Stimulated activated CD4-positive, alpha-beta T cell treated with anti-CD3 and anti-CD28 coated beads, Interleukin-15, amount 100 ng/mL, for 1 hour (primary cell): Measurements from ENCODE around the gene CAMKMT.

Source experiments
- DNase-seq, 2 donors: peaks; one replicate each; pipeline ENCODE4 v3.0.0-alpha.2; 2020; ENCODE audit warnings: low read depth in 1 of 2, low spot score in 1 of 2

Gene CAMKMT

GRCh38 chr2:44361330-44362206 is at the start of gene CAMKMT, which contains the start of gene PREPL:
Gene CAMKMT, plus strand, starts transcription at chr2:44361947.
Gene PREPL, minus strand, starts transcription at chr2:44361494. Its CDS starts 15,152 bp downstream, at chr2:44346342.
- peak; percentile 96 for DNase-seq

- no peak for DNase-seq
These were observed 47.4 kb upstream of the CAMKMT start for GRCh38 chr2:44314362-44314761.

GRCh38 chr2:44315945-44316344 is 45.8 kb upstream of the CAMKMT start:
- DNase-seq: no peak

DNA sequence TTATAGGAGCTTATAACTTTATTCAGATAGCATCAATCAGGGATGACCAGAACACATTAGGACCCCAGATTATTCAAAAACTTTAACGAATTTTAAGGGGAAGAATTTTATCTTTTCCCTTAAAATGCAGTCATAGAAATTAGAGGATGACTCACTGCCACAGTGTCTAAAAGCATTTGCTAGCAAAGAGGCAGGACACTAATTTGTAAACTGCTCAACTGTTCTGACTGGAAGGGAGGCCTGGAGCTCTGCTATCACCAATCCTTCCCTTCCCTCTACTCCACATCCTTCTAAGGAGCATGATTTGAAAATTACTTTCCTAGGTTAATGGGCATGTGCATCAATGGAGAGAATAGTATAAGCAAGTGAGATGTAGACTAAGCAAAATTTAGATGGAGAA is 40.9 kb upstream of the CAMKMT start:
- no peak for DNase-seq

- DNase-seq: no peak
These were observed 40.4 kb upstream of the CAMKMT start for GRCh38 chr2:44321360-44321759.

- no peak for DNase-seq
These were observed 36.7 kb upstream of the CAMKMT start for GRCh38 chr2:44324971-44325426.

GRCh38 chr2:44325897-44326296 is 35.9 kb upstream of the CAMKMT start:
- DNase-seq: no peak

DNA sequence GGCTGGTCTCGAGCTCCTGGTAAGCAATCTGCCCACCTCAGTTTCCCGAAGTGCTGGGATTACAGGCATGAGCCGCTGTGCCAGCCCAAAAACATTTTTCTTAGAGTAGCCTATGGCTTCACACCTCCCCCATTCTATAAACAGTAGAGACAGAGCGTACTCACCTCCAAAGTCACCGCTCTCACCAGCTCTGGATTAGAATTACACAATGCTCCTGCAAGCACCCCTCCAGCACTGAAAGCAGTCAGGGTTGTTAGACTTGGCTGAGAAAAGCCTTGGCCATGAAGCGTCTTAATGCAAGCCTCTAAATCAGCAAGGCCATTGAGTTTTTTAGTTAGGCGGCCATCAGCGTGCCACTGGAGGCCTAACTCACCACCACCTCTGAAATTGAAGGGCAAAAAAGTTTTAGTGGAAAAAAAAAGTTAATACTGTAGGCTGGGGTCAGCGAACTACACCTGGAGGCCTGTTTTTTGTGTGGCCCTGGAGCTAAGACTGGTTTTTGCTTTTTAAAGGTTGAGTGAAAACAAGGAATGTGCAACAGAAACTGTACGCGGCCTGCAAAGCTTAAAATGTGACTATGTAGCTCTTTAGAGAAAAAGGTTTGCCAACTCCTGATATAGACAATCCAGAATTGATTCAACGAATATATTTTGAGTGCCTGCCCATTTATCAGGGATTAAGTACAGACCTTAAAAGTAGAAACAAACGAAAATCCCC is 35.0 kb upstream of the CAMKMT start:
- DNase-seq: no peak

DNA sequence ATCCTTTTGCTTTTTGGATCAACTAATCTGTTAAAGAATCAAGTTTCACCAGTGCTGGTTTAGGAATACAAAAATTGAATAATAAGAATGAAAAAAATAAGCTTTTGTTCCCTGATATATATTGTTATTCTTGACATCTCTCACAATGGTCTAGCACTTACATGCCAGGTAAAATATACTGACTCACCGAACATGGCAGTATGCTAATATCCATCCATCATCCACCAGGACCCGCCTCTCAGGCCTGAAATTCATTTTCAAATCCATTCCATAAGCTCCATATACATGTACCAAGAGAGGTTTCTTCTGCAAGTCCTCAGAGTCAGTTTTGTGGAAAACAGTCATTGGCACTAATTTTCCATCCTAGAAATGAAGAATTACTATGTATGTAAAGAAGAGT is 33.0 kb upstream of the CAMKMT start:
- DNase-seq: no peak

GRCh38 chr2:44329343-44329742 is 32.4 kb upstream of the CAMKMT start:
- DNase-seq: no peak

DNA sequence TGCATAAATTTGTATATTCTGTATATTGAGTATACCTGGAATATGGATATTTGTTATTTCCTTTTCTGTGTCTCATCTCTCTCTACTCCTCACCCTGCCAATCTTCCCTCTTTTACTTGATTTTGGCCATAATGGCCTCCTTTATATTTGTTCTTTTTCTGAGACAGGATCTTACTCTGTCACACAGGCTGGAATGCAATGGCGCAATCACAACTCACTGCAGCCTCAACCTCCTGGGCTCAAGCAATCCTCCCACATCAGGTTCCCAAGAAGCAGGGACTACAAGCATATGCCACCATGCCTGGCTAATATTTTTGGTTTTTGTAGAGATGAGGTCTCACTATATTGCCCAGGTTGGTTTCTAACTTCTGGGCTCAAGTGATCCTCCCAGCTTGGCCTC is 30.9 kb upstream of the CAMKMT start:
- no peak for DNase-seq

GRCh38 chr2:44333994-44334393 is 27.8 kb upstream of the CAMKMT start:
- DNase-seq: no peak

DNA sequence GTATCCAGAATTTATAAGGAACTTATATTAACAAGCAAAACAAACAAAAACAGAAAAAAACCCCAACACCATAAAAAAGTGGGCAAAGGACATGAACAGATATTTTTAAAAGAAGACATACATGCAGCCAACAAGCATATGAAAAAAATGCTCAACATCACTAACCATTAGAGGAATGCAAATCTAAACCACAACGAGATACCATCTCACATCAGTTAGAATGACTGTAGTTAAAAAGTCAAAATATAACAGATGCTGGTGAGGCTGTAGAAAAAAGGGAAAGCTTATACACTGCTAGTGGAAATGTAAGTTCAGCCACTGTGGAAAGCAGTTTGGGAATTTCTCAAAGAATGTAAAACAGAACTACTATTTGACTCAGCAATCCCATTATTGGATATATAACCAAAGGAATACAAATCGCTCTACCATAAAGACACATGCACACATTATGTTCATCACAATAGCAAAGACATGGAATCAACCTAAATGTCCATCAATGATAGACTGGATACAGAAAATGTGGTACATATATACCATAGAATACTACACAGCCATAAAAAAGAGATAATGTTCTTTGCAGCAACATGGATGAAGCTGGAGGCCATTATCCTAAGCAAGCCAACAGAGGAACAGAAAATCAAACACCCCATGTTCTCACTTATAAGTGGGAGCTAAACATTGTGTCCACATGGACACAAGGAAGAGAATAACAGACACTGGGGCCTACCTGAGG is 25.8 kb upstream of the CAMKMT start:
- no peak for DNase-seq

DNA sequence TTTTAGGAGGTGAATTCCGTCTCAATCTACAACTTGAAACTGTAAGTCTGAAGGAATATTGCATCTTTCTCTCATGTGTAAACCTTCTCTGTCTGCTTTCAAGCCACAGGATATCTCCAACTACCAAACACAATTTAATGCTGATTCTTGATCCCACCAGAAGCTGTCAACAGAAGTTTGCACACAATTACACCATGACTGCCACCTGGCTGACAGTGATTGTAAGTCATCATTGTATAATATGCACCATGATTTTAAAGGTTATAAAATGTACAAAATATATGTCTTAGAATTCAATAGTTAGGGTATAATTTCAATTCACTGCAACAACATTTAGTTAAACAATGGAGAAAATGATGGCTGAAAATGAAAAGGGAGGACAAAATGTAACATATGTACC is 18.9 kb upstream of the CAMKMT start:
- DNase-seq: no peak

- DNase-seq: no peak
These were observed 14.2 kb upstream of the CAMKMT start for GRCh38 chr2:44347526-44347925.

DNA sequence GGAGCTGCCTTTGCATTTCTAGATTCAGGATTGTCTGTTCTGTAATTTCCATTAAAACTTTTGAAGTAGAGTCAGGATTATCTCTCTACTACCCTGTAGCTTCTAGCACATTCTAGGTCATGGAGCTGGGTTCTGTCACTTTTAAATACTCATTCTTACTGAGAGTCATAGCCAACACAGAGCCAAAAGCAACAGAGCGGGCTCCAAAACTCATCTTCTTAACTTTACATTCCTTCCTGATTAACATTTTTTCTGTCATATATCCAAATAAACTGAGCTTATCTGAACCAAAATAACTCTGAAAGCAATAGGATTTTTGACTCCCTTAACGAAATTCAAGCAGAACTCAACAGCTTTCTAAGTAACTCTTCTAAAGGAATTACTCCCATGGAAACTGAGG is 13.3 kb upstream of the CAMKMT start:
- no peak for DNase-seq

- DNase-seq: no peak
These were observed 12.2 kb upstream of the CAMKMT start for GRCh38 chr2:44349506-44349905.

DNA sequence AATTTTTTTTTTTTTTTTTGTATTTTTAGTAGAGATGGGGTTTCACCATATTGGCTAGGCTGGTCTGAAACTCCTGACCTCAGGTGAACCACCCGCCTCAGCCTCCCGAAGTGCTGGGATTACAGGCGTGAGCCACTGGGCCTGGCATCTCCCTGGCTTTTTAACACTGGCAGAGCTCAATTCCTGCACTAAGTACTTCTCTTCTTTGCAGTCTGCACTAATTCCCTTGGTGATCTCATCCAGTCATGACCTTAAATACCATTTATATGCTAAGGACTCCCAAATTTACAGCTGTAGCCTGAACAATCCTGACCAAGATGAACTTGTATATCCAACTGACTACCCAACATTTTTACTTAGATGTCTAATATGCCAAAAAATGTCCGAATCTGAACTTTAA is 10.7 kb upstream of the CAMKMT start:
- DNase-seq: no peak

DNA sequence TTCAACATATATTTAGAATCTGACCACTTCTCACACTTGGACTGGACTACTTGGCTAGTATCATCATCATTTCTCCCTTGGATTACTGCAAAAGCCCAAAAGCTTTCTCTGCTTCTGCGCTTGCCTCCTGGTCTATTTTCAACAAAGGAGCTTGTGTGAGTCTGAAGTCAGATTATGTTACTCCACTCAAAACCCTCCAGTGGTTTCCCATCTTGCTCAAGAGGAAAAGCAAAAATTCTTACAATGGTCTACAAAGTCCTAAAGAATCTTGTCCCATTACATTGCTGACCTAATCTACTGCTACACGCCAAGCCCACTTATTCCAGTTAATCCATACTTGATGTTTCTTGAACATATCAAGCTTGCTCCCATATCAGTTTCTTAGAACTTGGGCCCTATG is 10.1 kb upstream of the CAMKMT start:
- DNase-seq: no peak

- DNase-seq: no peak
These were observed 9.2 kb upstream of the CAMKMT start for GRCh38 chr2:44352510-44352909.

GRCh38 chr2:44354761-44355160 is 7.0 kb upstream of the CAMKMT start:
- no peak for DNase-seq

GRCh38 chr2:44358503-44358902 is 3.2 kb upstream of the CAMKMT start:
- DNase-seq: no peak
